Activated naive CD8-positive, alpha-beta T cell treated with anti-CD3 and anti-CD28 coated beads for 36 hours (primary cell): ENCODE data around the gene CFAP20DC. TPM values are rescaled to one million over a fixed set of nuclear protein-coding genes. Genes with fewer than 3 reads are reported as not detected.
"Not testable (repeated sequence)": the region's sequence is repeated elsewhere in the genome, so short reads cannot be mapped to it uniquely, and the experiment has no call there.

Experiments
- DNase-seq: peaks from one replicate; pipeline ENCODE4 v3.0.0; 2021
- H3K27ac Mint-ChIP-seq: one replicate; pipeline ENCODE4 v1.8.0; 2022; ENCODE audit warnings: mild to moderate bottlenecking, moderate library complexity, mixed read lengths
- H3K27me3 Mint-ChIP-seq: one replicate; pipeline ENCODE4 v1.8.0; 2022; ENCODE audit warnings: mild to moderate bottlenecking, mixed read lengths
- H3K36me3 Mint-ChIP-seq: one replicate; pipeline ENCODE4 v1.8.0; 2021; ENCODE audit warnings: mild to moderate bottlenecking, mixed read lengths
- H3K4me1 Mint-ChIP-seq: one replicate; pipeline ENCODE4 v1.8.0; 2021; ENCODE audit warnings: mixed read lengths
- H3K4me3 Mint-ChIP-seq: one replicate; pipeline ENCODE4 v1.8.0; 2022; ENCODE audit warnings: mild to moderate bottlenecking, moderate library complexity, mixed read lengths
- H3K9me3 Mint-ChIP-seq: one replicate; pipeline ENCODE4 v1.8.0; 2022; ENCODE audit warnings: mixed read lengths
- total RNA-seq, 2 experiments: library from RNA; stranded (reverse); gene quantifications; one replicate each; pipeline ENCODE4 v1.2.3, GENCODE V29; 2021

The CFAP20DC gene
- total RNA-seq, 2 experiments from 2014 or later = 1.6 to 2.4 TPM

DNA sequence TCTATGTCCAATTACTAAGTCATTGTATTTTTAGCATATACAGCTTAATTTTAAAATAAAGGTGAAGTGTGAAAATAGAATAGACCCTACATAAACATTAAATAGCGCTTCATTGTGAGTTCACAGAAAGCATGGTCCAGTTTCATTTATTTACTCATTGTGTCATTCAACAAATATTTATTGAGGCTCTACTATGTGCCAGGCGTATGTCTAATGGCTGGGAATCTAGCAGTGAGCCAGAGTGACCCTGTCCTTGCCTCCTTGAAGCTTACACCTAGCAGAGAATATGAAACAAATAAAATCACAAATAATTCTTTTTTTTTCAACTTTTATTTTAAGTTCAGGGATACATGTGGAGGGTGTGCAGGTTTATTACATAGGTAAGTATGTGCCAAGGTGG lies 161.7 kb downstream of the CFAP20DC start:
- no peak overlapping the region for H3K27ac Mint-ChIP-seq
- peaks cover 8% of the 10 kb centered on the region for H3K27me3 Mint-ChIP-seq
- H3K4me3 Mint-ChIP-seq = no peak overlapping the region
- no peaks in the 10 kb centered on the region for H3K9me3 Mint-ChIP-seq
- no peaks in the 10 kb centered on the region for H3K36me3 Mint-ChIP-seq
- H3K4me1 Mint-ChIP-seq = no peaks in the 10 kb centered on the region
- no peak for DNase-seq

DNA sequence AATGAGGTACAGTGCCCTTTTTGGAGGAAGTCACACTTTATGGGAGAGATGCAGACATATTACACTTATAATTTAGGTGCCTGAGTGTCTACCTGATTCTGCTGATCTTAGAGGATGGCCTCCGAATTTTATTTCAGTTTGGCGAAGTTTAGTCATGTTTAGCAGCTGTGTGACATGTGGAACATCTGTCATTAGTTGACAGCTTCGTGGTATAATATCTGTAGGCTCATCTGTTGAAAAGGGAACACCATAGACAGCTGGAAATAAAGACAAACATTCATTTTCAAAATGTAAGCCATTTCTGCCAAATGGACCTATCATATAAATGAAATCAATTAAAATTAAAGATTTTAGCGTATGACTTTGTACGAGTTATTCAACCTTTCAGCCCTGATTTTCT lies 165.4 kb downstream of the CFAP20DC start:
- H3K27ac Mint-ChIP-seq = no peak overlapping the region
- no peaks in the 10 kb centered on the region for H3K36me3 Mint-ChIP-seq
- DNase-seq = no peak
- H3K9me3 Mint-ChIP-seq = no peaks in the 10 kb centered on the region
- H3K4me1 Mint-ChIP-seq = no peaks in the 10 kb centered on the region
- H3K4me3 Mint-ChIP-seq = no peak overlapping the region
- H3K27me3 Mint-ChIP-seq = peaks cover 3% of the 10 kb centered on the region

DNA sequence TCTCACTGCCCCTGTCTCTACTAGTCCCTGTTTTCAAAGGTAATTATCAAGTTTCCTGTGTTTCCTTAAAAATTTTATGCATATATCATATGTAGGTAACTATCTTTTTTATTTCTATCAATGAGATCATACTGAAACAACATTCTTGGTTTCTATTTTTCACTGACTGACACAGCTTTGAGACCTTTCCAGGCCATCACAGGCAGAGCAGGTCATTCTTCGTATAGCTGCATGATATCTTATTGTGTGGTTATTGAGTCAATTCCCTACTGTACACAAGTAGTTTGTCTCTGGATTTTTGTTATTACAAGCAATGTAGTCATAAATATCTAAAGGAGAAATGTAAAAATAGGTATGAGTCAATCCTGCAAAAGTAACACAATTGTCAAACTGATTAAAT lies 169.6 kb downstream of the CFAP20DC start:
- Mint-ChIP-seq H3K9me3 (no peaks in the 10 kb centered on the region), H3K4me3 (no peak overlapping the region), H3K36me3 (no peaks in the 10 kb centered on the region), H3K27ac (no peak overlapping the region), H3K4me1 (peaks cover 2% of the 10 kb centered on the region), H3K27me3 (peaks cover 16% of the 10 kb centered on the region)
- no peak for DNase-seq

DNA sequence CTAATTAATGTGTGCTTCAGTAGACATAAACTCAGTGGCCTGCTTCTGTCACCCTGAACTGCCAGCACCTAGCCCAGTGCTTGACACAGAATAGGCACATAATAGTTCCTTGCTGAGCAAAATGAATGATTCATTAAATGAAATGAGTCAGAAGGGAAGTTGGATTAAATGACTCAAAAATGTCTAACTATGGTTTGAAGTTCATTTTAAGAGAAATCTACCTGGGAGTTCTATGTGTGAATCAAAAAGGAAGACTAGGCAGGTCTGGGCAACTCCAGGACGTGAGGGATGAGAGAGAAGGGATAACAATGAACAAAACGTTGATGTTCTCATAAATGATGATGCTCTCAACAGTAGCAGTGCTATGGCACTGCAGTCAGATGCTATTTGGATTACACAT lies 175.0 kb downstream of the CFAP20DC start:
- Mint-ChIP-seq H3K4me3 (no peak overlapping the region), H3K9me3 (no peaks in the 10 kb centered on the region), H3K27ac (peak overlapping the region; percentile 50), H3K36me3 (no peaks in the 10 kb centered on the region), H3K27me3 (peaks cover 26% of the 10 kb centered on the region), H3K4me1 (peaks cover 14% of the 10 kb centered on the region)
- peak; percentile 23 for DNase-seq

DNA sequence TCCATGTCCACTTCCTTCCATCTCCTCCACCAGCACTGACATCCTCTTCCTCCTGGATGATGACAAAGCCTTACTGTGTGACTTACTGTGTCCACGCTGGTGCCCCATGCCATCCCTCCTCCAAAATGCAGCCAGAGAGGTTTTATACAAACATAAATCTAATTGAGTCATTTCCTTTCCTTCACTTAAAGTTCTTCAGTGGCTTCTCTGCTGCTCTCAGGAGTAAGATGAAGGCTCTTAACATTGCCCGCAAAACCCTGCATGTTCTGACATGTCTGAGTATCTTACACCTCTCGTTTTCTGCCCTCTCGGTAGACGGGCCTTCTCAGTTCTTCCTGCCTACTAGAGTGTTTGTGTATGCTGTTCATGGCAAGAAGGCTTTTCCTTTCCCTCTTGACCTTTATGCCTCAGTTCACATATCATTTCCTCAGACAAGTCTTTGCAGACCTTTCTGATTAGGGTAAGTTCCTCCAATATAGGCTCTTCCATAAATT lies 175.5 kb downstream of the CFAP20DC start:
- Mint-ChIP-seq H3K9me3 (no peaks in the 10 kb centered on the region), H3K36me3 (no peaks in the 10 kb centered on the region), H3K4me3 (no peak overlapping the region), H3K4me1 (peaks cover 14% of the 10 kb centered on the region), H3K27me3 (peaks cover 29% of the 10 kb centered on the region), H3K27ac (peak overlapping the region; percentile 50)
- DNase-seq = peak; percentile 3

DNA sequence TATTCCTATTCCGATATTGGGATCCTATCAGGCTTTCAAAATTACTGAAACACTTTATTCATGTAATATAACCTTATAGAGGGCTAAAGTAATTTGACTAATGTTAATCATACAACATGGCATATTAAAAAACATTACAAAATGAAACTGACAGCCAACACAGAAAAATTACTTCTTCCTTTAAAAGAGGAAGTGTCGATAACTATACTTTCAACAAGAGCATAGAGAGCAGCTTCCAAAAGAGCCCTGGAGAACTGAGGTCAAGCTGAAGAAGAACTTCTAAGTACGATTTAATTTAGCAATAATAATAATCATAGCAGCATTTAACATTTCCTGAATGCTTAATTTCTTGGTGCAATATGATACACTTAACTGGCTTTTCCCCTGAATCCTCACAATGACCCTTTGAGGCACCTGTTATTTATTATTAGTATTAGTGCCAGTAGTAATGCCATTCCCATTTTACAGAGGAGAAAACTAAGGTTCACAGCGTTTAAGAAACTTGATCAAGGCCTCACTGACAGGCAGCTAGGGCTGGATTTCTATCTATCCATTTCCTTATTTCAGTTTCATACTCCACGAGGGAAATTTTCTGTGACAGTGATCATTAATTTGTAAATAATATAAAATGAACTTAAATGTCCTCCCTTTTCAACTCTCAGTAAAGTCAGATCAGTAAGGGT lies 181.6 kb downstream of the CFAP20DC start:
- H3K4me3 Mint-ChIP-seq = no peak overlapping the region
- H3K9me3 Mint-ChIP-seq = no peaks in the 10 kb centered on the region
- no peaks in the 10 kb centered on the region for H3K36me3 Mint-ChIP-seq
- no peaks in the 10 kb centered on the region for H3K4me1 Mint-ChIP-seq
- H3K27ac Mint-ChIP-seq = no peak overlapping the region
- DNase-seq = no peak
- peaks cover 18% of the 10 kb centered on the region for H3K27me3 Mint-ChIP-seq

DNA sequence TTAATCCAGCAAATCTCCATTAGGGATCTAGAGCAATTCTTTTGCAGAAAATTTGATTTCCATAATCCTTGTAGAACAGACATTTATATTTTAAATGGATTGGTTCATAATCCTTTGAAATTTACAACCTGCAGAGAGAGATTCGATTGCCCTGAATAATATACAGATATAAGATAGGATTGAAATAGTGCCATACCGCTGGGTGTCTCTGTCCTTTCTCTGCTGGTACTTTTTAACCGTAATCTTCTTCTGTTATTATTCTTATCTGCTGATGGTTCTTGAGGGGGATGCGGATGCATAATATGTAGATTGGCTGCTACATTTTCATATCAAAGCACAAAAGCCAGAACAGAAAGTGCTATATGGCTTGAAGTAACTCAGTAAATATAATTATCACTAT lies 182.2 kb downstream of the CFAP20DC start:
- H3K9me3 Mint-ChIP-seq = no peaks in the 10 kb centered on the region
- no peak overlapping the region for H3K4me3 Mint-ChIP-seq
- no peak overlapping the region for H3K27ac Mint-ChIP-seq
- no peaks in the 10 kb centered on the region for H3K4me1 Mint-ChIP-seq
- no peaks in the 10 kb centered on the region for H3K36me3 Mint-ChIP-seq
- peaks cover 18% of the 10 kb centered on the region for H3K27me3 Mint-ChIP-seq
- DNase-seq = no peak

DNA sequence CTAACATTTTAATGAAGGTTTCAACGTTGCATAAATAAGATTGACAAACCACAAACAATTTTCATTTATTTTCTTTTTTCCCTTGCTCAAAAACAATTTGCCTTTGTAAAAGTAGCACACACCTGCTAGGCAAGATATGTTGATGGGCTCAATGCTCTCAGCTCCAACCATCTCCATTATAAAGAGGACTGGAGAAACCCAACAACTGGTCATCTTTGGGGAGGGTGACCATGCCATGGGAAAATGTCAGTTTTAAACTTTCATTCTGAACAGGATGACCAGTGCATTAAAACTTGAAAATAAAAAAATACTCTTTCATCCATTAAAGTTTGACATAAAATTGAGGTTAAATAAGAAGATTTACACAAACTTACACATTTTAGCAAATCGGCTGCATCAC lies 183.7 kb downstream of the CFAP20DC start:
- H3K4me3 Mint-ChIP-seq = no peak overlapping the region
- H3K9me3 Mint-ChIP-seq = no peaks in the 10 kb centered on the region
- no peaks in the 10 kb centered on the region for H3K36me3 Mint-ChIP-seq
- H3K27ac Mint-ChIP-seq = no peak overlapping the region
- no peaks in the 10 kb centered on the region for H3K4me1 Mint-ChIP-seq
- DNase-seq = no peak
- H3K27me3 Mint-ChIP-seq = peaks cover 12% of the 10 kb centered on the region

DNA sequence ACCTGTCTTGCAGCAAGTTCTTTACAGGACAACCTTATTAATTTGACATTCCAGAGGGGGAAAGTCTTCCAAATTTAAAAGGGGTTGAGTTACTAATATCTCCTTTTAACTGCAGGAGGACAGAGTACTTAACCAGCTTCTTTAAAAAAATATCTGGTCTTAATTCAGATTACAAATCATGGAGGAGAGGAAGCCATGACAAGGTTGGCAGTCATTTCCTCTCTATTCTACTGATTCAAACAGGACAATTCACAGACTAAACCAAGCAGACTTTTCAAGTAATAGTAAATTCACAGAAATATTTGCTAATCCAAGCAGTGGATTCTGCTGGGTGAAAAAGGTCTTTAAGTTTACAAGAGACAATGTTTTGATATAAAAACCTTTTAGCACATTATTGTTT lies 185.3 kb downstream of the CFAP20DC start:
- no peaks in the 10 kb centered on the region for H3K36me3 Mint-ChIP-seq
- H3K4me3 Mint-ChIP-seq = no peak overlapping the region
- no peaks in the 10 kb centered on the region for H3K9me3 Mint-ChIP-seq
- H3K4me1 Mint-ChIP-seq = no peaks in the 10 kb centered on the region
- no peak for DNase-seq
- no peak overlapping the region for H3K27ac Mint-ChIP-seq
- peaks cover 7% of the 10 kb centered on the region for H3K27me3 Mint-ChIP-seq

DNA sequence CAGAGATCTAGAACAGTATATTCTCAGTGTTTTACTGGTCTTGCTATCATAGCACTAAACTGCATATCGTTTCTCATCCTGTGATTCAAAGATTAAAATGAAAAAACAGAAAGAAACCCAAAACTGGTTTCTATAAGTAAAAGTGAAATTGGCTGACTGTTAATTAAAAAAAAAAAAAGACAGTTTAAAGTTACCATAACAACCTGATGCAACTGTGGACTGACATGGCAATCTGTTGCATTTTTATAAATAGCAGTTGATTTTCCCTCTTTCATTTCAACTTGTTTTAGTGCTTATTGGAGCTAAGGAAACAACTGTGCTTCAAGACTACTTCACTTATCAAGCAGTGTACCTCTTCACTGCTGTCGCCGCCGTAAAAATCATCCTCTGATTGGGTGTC lies 186.6 kb downstream of the CFAP20DC start:
- Mint-ChIP-seq H3K27ac (no peak overlapping the region), H3K36me3 (no peaks in the 10 kb centered on the region), H3K9me3 (no peaks in the 10 kb centered on the region), H3K4me3 (no peak overlapping the region), H3K4me1 (no peaks in the 10 kb centered on the region), H3K27me3 (peaks cover 4% of the 10 kb centered on the region)
- no peak for DNase-seq

DNA sequence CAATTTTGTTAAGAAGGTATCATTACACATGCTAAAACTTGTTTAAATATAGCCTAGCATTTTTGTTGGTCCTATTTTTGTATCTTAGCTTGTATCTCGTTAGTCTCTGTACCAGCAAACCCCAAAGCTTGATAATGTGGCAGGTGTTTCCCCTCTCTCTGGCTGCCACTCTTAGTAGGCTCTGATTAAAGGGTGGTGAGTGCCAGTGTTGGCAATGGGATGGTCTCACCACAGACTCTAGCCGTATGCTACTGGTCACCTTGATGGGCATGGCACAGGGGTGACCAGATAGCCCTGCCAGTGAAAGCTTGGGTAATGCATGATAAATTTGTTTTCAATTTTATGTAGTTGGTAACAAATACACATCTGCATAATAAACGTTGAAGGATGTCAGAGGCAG lies 188.3 kb downstream of the CFAP20DC start:
- no peaks in the 10 kb centered on the region for H3K36me3 Mint-ChIP-seq
- H3K4me3 Mint-ChIP-seq = no peak overlapping the region
- H3K27me3 Mint-ChIP-seq = peaks cover 4% of the 10 kb centered on the region
- DNase-seq = no peak
- H3K27ac Mint-ChIP-seq = no peak overlapping the region
- no peaks in the 10 kb centered on the region for H3K4me1 Mint-ChIP-seq
- H3K9me3 Mint-ChIP-seq = no peaks in the 10 kb centered on the region

DNA sequence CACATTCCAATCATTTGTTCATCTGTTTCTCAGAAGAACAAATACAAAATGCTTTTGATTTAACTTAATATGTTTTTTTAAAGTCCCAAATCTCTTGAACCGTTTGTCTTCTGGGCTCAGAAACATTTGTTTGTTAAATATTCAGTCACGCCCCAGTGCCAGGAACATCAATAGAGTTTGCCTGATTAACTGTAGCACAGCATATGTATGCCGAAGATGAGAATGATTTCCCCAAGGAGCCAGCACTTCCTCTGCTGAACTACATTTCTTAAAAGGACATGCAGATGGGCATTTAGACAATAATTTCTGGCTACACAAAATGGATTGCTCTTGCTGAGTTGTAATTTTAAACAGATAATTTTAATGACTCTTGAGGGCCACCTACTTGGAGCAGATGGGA lies 191.7 kb downstream of the CFAP20DC start:
- Mint-ChIP-seq H3K36me3 (no peaks in the 10 kb centered on the region), H3K27ac (no peak overlapping the region), H3K9me3 (peaks cover 1% of the 10 kb centered on the region), H3K4me3 (no peak overlapping the region), H3K27me3 (no peaks in the 10 kb centered on the region), H3K4me1 (no peaks in the 10 kb centered on the region)
- no peak for DNase-seq

DNA sequence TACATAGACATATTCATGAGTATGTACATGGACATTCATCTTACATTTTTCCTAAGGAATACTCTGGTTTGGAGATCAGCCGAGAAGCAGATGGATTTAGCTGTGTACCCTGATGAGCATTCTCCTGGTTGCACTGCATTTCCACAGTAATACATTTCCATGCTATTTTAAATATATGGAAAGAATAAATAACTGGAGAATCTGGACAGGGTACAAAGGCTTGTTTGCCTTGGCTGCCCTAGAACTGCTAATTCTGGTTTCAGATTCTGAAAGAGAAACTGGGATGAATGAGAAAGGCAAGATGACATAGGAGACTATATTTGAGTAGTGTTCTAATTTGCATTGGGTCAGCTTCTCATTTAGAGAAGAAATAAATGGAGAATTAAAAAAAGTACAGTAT lies 192.4 kb downstream of the CFAP20DC start:
- Mint-ChIP-seq H3K4me3 (no peak overlapping the region), H3K4me1 (no peaks in the 10 kb centered on the region), H3K36me3 (no peaks in the 10 kb centered on the region), H3K27ac (no peak overlapping the region), H3K27me3 (no peaks in the 10 kb centered on the region), H3K9me3 (peaks cover 1% of the 10 kb centered on the region)
- no peak for DNase-seq

DNA sequence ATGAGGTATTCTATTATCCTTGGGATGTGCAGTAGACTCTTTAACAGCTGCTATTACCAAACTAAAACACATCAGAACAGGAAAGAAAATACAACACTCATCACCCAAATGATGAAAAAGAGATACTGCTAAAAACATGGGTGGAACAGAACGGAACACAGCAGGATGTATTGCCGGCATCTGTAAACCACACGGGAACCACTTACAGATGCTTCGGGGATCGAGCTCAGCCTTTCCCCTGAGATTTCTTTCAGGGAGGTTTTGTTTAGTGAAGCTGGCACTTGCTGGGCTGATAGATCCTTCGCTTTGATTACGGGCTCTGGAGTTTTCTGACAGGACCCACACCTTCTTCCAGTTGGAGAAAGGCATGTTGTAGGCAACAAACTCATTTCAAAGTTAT lies 201.0 kb downstream of the CFAP20DC start:
- no peak for DNase-seq
- Mint-ChIP-seq H3K9me3 (no peaks in the 10 kb centered on the region), H3K4me3 (no peak overlapping the region), H3K27ac (no peak overlapping the region), H3K36me3 (no peaks in the 10 kb centered on the region), H3K4me1 (no peaks in the 10 kb centered on the region), H3K27me3 (peaks cover 4% of the 10 kb centered on the region)

DNA sequence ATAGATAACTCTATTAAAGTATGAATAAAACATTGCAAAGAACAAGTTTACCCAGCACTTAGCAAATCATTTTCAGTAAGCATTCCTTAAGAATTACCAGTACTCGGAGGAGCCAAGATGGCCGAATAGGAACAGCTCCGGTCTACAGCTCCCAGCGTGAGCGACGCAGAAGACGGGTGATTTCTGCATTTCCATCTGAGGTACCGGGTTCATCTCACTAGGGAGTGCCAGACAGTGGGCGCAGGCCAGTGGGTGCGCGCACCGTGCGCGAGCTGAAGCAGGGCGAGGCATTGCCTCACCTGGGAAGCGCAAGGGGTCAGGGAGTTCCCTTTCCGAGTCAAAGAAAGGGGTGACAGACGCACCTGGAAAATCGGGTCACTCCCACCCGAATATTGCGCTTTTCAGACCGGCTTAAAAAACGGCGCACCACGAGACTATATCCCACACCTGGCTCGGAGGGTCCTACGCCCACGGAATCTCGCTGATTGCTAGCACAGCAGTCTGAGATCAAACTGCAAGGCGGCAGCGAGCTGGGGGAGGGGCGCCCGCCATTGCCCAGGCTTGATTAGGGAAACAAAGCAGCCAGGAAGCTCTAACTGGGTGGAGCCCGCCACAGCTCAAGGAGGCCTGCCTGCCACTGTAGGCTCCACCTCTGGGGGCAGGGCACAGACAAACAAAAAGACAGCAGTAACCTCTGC lies 207.6 kb downstream of the CFAP20DC start:
- not testable (repeated sequence) for H3K36me3 Mint-ChIP-seq, H3K9me3 Mint-ChIP-seq, H3K4me3 Mint-ChIP-seq, H3K27me3 Mint-ChIP-seq, H3K27ac Mint-ChIP-seq, H3K4me1 Mint-ChIP-seq, DNase-seq

DNA sequence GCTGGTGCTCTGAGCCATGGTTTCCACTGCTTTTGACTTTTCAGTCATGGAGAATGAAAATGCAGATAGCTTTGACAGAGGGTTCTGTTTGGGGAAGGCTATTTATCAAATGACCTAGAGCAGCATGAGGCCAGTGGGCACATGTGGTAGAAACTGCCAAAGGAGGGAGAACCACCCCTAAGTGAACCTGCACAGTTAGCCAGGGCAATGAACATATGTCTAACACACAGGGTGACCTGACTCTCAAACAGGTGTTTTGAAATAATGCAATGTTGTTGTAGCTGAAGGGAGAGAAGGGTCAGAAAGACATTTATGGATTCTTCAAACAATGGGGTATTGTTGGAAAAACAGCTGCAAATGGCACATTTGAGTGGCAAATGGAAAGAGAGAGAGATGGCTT lies 208.9 kb downstream of the CFAP20DC start:
- peaks cover 4% of the 10 kb centered on the region for H3K27me3 Mint-ChIP-seq
- no peak overlapping the region for H3K27ac Mint-ChIP-seq
- H3K4me1 Mint-ChIP-seq = no peaks in the 10 kb centered on the region
- H3K36me3 Mint-ChIP-seq = no peaks in the 10 kb centered on the region
- no peak for DNase-seq
- H3K9me3 Mint-ChIP-seq = no peaks in the 10 kb centered on the region
- H3K4me3 Mint-ChIP-seq = no peak overlapping the region
